GM12872 (cell line): ENCODE measurements around the gene COL5A1.

ENCODE experiments used
- CTCF ChIP-seq: IDR thresholded peaks from 3 replicates; pipeline ENCODE4 v1.5.1; 2011; ENCODE audit warnings: low read depth, mild to moderate bottlenecking, low read length, moderate library complexity; ENCODE audit not compliant: insufficient read depth

COL5A1 gene

DNA sequence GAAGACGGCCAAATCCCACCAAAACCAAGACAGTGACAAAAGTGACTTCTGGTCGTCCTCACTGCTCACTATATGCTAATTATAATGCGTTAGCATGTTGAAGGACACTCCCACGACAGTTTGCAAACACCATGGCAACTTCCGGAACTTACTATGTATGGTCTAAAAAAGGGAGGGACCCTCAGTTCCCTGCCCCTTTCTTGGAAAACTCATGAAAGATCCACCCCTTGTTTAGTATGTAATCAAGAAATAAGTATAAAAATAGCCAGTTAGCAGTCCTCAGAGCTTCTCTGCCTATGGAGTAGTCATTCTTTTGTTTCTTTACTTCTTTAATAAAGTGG, 248.5 kb downstream of the COL5A1 start:
- TF ChIP-seq CTCF = no peak

DNA sequence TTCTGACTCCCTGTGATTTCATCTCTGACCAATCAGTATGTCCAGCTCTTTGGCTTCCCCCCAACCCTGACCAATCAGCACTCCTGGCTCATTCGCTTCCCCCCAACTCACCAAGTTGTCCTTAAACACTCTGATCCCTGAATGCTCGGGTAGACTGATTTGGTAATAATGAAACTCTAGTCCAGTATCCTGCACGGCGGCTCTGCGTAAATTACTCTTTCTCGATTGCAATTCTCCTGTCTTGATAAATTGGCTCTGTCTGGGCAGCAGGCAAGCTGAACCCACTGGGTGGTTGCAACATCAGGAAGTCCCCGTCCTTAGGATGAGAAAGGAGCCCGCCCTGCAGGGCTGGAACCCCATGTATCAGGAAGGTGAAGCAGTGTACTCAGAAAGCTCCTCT, 249.4 kb downstream of the COL5A1 start:
- no peak for TF ChIP-seq CTCF

DNA sequence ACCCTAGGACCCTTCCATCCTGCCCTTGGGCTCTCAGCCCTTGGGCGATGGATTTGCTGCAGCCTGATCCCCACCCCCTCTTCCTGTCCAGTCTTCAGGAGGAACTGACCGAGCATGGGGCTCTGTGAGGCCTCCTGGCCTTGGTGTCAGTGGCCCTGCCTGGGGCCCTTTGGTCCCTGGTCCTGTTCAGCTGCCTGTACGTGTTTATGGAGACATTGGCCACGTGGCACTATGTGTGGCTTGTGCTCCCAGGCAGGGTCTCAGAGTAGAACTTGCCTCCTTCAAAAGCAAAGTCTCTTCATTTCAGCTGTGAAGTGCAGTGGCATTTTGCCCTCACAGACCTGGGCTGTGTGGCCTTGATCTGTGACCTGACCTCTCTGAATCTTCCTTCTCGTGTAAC, 250.1 kb downstream of the COL5A1 start:
- TF ChIP-seq CTCF = no peak

GRCh38 chr9:134892221-134892620, 250.6 kb downstream of the COL5A1 start:
- no peak for TF ChIP-seq CTCF

DNA sequence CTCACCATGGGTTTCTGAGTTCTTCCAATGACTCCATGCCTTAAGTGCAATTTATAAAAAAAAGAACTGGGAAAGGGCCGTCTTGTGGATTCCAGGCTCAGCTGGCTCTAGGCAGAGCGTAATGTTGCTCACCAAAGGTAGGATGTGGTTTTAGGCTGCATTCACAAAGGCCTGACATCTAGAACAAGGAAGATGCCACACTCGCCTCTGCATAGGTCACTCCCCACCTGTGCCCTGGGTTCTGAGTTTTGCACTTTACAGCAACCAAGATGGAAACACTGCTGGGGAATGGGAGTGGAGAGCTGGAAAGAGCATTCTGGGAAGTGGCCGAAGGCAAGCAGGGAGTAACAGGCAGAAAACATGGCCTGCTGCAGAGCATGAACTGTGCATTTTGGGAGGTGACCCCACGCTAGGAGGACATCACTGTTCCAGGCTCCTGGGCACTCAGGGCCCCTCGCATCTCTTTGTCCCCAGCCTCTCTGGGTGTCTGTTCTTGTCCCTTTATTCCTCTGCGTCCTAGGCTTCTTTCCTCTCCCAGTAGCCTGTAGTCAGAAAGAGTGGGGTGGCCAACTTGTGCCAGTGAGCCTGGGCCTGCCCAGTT, 251.3 kb downstream of the COL5A1 start:
- TF ChIP-seq CTCF = no peak
